ENCODE measurements around the gene SLC8A3.

The SLC8A3 gene

DNA sequence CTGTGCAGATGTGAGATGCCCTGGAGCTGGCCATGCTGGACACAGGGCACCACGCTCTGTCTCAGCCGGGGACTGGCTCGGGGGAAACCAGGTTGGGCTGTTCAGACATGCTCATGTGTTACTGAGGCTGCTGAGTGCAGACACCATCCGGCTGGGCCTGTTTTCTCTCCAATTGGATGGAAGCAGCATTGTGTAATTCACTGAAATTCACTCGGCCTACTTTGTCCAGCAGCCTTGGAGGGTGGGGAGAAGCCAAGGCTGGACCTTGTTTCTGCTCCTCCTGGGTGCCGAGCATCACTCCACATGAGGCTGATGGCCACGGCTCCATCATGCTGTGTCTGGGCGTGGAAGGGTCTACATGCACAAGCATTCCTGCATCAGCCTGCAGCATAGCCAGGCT is 178.8 kb downstream of the SLC8A3 start:
- Histone ChIP-seq H3K36me3 (no peaks in the 10 kb centered on the region), H3K9me3 (no peaks in the 10 kb centered on the region), H3K4me1 (ENCODE audit: control insufficient read depth in 1 of 2, insufficient read depth in 1 of 2, low read depth in 1 of 2, low read length in 1 of 2) (no peaks in the 10 kb centered on the region), H3K4me3 (ENCODE audit: low read depth in 1 of 2, low read length in 1 of 2) (no peak overlapping the region), H3K27me3 (no peaks in the 10 kb centered on the region), H3K27ac (no peak overlapping the region)
- TF ChIP-seq, protein P1, sequence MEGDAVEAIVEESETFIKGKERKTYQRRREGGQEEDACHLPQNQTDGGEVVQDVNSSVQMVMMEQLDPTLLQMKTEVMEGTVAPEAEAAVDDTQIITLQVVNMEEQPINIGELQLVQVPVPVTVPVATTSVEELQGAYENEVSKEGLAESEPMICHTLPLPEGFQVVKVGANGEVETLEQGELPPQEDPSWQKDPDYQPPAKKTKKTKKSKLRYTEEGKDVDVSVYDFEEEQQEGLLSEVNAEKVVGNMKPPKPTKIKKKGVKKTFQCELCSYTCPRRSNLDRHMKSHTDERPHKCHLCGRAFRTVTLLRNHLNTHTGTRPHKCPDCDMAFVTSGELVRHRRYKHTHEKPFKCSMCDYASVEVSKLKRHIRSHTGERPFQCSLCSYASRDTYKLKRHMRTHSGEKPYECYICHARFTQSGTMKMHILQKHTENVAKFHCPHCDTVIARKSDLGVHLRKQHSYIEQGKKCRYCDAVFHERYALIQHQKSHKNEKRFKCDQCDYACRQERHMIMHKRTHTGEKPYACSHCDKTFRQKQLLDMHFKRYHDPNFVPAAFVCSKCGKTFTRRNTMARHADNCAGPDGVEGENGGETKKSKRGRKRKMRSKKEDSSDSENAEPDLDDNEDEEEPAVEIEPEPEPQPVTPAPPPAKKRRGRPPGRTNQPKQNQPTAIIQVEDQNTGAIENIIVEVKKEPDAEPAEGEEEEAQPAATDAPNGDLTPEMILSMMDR (IDR thresholded peaks at IDR 0.05) = no peak

DNA sequence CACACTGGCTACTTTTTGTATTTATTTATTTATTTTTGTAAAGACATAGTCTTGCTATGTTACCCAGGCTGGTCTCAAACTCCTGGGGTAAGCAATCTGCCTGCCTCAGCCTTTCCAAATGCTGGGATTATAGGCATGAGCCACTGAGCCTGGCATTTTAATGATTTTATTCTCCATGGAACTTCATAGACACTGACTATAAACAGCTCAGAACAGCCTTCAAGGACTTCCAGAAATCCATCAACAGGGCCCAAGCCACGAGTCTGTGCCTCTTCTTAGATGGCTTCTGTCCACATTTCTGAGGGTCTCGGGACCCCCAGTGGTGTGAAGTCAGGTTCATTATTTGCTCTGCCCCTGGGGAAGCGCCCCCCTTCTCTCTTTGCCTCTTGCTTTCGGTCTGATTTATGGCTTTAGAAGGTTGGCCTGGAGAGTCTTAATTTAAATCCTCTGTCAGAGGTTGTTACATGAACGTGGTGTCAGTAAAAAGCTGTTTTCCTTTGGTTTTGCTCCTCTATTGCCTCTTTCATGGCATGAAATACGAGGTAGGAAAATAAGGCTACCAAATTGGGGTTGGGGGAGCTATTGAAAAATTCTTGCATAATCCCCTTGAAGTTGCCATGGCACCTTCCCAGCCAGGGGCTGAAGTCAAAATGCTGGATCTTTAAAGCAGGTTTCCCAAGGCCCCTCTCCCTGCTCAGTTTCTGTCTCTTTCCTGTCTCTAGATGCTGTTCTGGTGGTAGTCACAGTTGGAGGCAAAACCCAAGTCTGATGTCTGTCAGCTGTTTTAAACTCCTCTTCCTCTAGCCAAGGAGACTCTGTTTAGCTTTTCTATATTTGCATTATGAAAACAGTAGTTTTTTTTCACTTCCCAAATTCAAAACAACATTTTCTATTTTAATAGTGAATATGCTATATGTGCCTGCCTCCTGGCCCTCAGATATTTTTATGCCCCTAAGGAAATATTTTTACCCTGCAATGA is 180.2 kb downstream of the SLC8A3 start:
- no peaks in the 10 kb centered on the region for H3K9me3 ChIP-seq
- H3K4me1 ChIP-seq (ENCODE audit: control insufficient read depth in 1 of 2, insufficient read depth in 1 of 2, low read depth in 1 of 2, low read length in 1 of 2) = no peaks in the 10 kb centered on the region
- H3K36me3 ChIP-seq = no peaks in the 10 kb centered on the region
- H3K27me3 ChIP-seq = no peaks in the 10 kb centered on the region
- TF ChIP-seq, protein P1 (IDR thresholded peaks at IDR 0.05) = no peak
- no peak overlapping the region for H3K4me3 ChIP-seq (ENCODE audit: low read depth in 1 of 2, low read length in 1 of 2)
- H3K27ac ChIP-seq = no peak overlapping the region

DNA sequence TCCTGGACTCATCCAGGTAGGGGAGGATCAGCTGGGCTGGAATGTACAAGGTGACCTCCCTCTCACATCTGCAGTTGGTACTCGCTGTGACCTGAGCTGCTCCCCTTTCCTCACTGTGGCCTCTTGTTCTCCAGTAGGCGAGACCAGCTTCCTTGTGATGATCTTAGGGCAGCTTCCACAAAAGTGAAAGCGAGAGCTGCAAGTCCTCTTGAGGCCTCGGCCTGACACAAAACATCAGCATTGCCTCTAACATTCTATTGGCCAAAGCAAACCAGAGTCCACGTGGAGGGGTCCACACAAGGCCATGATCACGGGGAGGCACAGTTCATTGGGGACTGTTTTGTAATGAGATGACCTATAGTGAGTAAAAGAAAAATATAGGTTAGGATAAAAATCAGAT is 182.1 kb downstream of the SLC8A3 start:
- no peaks in the 10 kb centered on the region for H3K9me3 ChIP-seq
- no peaks in the 10 kb centered on the region for H3K36me3 ChIP-seq
- TF ChIP-seq, protein P1 (IDR thresholded peaks at IDR 0.05) = no peak
- no peak overlapping the region for H3K4me3 ChIP-seq (ENCODE audit: low read depth in 1 of 2, low read length in 1 of 2)
- no peaks in the 10 kb centered on the region for H3K4me1 ChIP-seq (ENCODE audit: control insufficient read depth in 1 of 2, insufficient read depth in 1 of 2, low read depth in 1 of 2, low read length in 1 of 2)
- no peaks in the 10 kb centered on the region for H3K27me3 ChIP-seq
- no peak overlapping the region for H3K27ac ChIP-seq

DNA sequence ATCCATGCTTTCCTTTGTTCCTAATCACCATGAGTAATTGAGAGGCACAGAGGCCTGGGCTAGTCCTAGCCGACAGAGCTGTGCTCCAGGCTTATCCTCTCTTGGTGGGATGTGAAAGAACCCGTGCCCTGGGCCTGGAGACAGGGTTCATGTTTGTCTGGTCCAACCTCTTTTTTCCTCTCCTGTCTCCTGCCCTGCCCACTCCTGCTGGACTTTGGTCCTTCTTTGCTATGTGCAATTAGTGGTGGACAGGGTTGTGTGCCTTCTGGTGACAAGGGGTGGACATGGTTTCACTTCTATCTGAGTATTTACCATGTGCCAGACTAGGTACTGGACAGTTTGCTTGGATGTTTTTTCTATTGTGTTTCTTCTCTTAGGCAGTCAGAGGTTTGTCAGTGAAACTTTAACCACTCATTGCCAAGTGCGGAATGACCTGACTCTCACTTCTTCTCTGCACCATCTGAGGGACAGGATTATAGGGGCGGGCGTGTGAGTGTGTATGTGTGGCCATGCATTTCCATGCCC is 183.4 kb downstream of the SLC8A3 start:
- Histone ChIP-seq H3K36me3 (no peaks in the 10 kb centered on the region), H3K27ac (no peak overlapping the region), H3K4me1 (ENCODE audit: control insufficient read depth in 1 of 2, insufficient read depth in 1 of 2, low read depth in 1 of 2, low read length in 1 of 2) (no peaks in the 10 kb centered on the region), H3K27me3 (no peaks in the 10 kb centered on the region), H3K9me3 (no peaks in the 10 kb centered on the region), H3K4me3 (ENCODE audit: low read depth in 1 of 2, low read length in 1 of 2) (no peak overlapping the region)
- TF ChIP-seq, protein P1 (IDR thresholded peaks at IDR 0.05) = no peak

DNA sequence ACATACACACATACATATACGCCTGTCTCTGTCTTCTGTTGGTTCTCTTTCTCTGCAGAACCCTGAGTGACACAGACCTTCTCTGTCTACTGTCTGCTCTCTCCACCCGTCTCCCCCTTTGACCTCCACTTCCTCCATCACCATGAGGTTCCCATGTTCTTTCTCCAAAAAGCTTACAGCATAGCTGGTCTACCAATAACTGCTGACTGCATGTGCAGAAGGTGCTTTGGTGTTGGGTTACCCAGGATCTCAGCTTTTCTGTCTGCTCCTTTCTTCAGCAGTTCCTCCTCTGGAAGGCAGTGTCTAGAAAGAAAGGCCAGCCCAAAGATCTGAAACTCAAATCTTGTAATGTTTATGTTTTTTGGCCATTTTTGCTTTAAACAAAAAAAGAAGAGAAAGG is 184.0 kb downstream of the SLC8A3 start:
- no peaks in the 10 kb centered on the region for H3K4me1 ChIP-seq (ENCODE audit: control insufficient read depth in 1 of 2, insufficient read depth in 1 of 2, low read depth in 1 of 2, low read length in 1 of 2)
- TF ChIP-seq, protein P1 (IDR thresholded peaks at IDR 0.05) = no peak
- no peaks in the 10 kb centered on the region for H3K36me3 ChIP-seq
- no peaks in the 10 kb centered on the region for H3K27me3 ChIP-seq
- H3K9me3 ChIP-seq = no peaks in the 10 kb centered on the region
- no peak overlapping the region for H3K4me3 ChIP-seq (ENCODE audit: low read depth in 1 of 2, low read length in 1 of 2)
- H3K27ac ChIP-seq = no peak overlapping the region

Data from neutrophil (primary cell).